ENCODE data around the gene KRTAP12-1. TPM values are rescaled to one million over a fixed set of nuclear protein-coding genes. Genes with fewer than 3 reads are reported as not detected.

Gene KRTAP12-1
- total and polyA plus RNA-seq, 2 donors (not counting 3 experiments of a cell fraction or from before 2014, with no cell fraction given): not detected

DNA sequence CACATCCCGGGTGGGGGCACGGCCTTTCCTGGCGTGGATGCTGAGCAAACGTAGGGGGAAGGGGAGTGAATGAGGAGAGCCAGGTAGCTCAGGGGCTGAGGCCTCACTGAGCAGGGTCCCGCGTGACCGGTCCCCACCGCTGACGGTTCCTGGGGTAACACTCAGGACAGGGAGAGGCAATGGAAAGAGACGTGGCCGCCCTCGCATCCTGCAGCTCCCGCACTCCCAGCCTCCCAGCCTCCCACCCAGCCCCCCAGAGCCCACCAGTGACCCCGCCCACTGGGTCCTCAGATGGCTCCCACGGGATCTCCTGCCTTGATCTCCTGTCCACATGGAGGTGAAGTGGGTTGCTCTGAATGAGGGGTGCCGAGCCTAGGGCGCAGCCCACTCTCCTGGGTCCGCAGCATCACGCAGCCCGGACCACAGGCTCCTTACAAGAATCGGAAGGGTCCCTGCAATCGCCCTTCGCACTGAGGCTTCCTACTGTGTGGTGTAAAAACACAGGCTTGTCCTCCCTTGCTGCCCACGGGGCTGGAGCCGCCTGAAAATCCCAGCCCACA lies 27.0 kb upstream of the KRTAP12-1 start:
- Histone ChIP-seq H3K27ac (ENCODE audit: insufficient read depth, low read depth, low read length) (no peak overlapping the region), H2AFZ (ENCODE audit: low read depth, low read length) (no peak overlapping the region), H3K4me1 (ENCODE audit: control insufficient read depth, extremely low read depth, insufficient read depth, low read length) (peaks cover 5% of the 10 kb centered on the region), H3K27me3 (ENCODE audit: control insufficient read depth in 2 of 2, insufficient read depth in 2 of 2, low read length in 2 of 2) (peaks cover 82 to 87% of the 10 kb centered on the region in 2 experiments), H3K79me2 (ENCODE audit: control insufficient read depth, insufficient read depth, low read length) (no peaks in the 10 kb centered on the region), H3K9ac (replicated peaks; ENCODE audit: extremely low read depth, insufficient read depth, low read length) (no peak overlapping the region), H3K4me3 (replicated peaks in 1 of 3; ENCODE audit: insufficient read depth in 1 of 3, low read depth in 1 of 3, low read length in 3 of 3) (no peak overlapping the region), H3K9me3 (replicated peaks; ENCODE audit: control insufficient read depth, insufficient read depth, low read length) (no peaks in the 10 kb centered on the region), H3K36me3 (ENCODE audit: control insufficient read depth in 2 of 2, extremely low read depth in 1 of 2, insufficient read depth in 2 of 2, low read length in 2 of 2) (no peaks in the 10 kb centered on the region), H4K20me1 (replicated peaks; ENCODE audit: control insufficient read depth, extremely low read depth, insufficient read depth, low read length) (no peaks in the 10 kb centered on the region), H3K9me1 (replicated peaks; ENCODE audit: control insufficient read depth, extremely low read depth, insufficient read depth, low read length) (no peaks in the 10 kb centered on the region), H3K4me2 (ENCODE audit: insufficient read depth, low read length) (no peak overlapping the region)
- no TSS peak for BruUV-seq (replicated peaks)
- DNase-seq (ENCODE audit: low read depth, low spot score): no peak
- TF ChIP-seq, protein P1, sequence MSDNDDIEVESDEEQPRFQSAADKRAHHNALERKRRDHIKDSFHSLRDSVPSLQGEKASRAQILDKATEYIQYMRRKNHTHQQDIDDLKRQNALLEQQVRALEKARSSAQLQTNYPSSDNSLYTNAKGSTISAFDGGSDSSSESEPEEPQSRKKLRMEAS (IDR thresholded peaks at IDR 0.05; ENCODE audit: insufficient read depth, insufficient read length): no peak
- no peak for TF ChIP-seq POLR2AphosphoS5 (IDR thresholded peaks at IDR 0.05; ENCODE audit: insufficient read depth, low read depth, low read length)
- TF ChIP-seq GATA2 (IDR thresholded peaks at IDR 0.05; ENCODE audit: insufficient read depth, insufficient read length, low read depth, low read length): no peak
- no peak for TF ChIP-seq EZH2 (IDR thresholded peaks at IDR 0.05; ENCODE audit: borderline replicate concordance, low read depth, low read length, severe bottlenecking)
- TF ChIP-seq POLR2A (IDR thresholded peaks at IDR 0.05; ENCODE audit: low read depth, low read length): no peak
- no peak for TF ChIP-seq FOS (IDR thresholded peaks at IDR 0.05; ENCODE audit: borderline replicate concordance, insufficient read depth, low read length)
- TF ChIP-seq MYC (IDR thresholded peaks at IDR 0.05; ENCODE audit: low read depth, low read length): no peak
- TF ChIP-seq JUN (IDR thresholded peaks at IDR 0.05; ENCODE audit: borderline replicate concordance, insufficient read depth, insufficient read length, low read depth): no peak
- TF ChIP-seq, protein P2, sequence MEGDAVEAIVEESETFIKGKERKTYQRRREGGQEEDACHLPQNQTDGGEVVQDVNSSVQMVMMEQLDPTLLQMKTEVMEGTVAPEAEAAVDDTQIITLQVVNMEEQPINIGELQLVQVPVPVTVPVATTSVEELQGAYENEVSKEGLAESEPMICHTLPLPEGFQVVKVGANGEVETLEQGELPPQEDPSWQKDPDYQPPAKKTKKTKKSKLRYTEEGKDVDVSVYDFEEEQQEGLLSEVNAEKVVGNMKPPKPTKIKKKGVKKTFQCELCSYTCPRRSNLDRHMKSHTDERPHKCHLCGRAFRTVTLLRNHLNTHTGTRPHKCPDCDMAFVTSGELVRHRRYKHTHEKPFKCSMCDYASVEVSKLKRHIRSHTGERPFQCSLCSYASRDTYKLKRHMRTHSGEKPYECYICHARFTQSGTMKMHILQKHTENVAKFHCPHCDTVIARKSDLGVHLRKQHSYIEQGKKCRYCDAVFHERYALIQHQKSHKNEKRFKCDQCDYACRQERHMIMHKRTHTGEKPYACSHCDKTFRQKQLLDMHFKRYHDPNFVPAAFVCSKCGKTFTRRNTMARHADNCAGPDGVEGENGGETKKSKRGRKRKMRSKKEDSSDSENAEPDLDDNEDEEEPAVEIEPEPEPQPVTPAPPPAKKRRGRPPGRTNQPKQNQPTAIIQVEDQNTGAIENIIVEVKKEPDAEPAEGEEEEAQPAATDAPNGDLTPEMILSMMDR (IDR thresholded peaks at IDR 0.05; ENCODE audit: extremely low read depth in 1 of 2, insufficient read depth in 1 of 2, low read depth in 1 of 2, low read length in 2 of 2): no peak
- dilution Hi-C loops (cut with MboI; ENCODE audit: extremely low pct_ligation_motif_present, low sequenced_read_pairs) (no loop called here), intact Hi-C loops (cut with micrococcal nuclease) (no loop called here)
- FAIRE-seq: no peak
- POLR2A ChIA-PET: no interaction called here
- CTCF ChIA-PET: interaction anchor here (1.1 to 1.7 kb wide), 2 partner anchors 84 to 223 kb away, joined by 3 to 10 read pairs; no protein-coding TSS in a partner anchor
